HFFc6 (cell line): ENCODE data around the gene SLC22A5. TPM values are rescaled to one million over a fixed set of nuclear protein-coding genes. Genes with fewer than 3 reads are reported as not detected.

Source experiments
- DNase-seq: peaks from one replicate; pipeline ENCODE4 v3.0.0-alpha.2; 2018
- H3K27ac Mint-ChIP-seq: 2 replicates; pipeline ENCODE4 v1.8.0; 2020; ENCODE audit warnings: mild to moderate bottlenecking, mixed read lengths
- H3K27me3 Mint-ChIP-seq: 2 replicates; pipeline ENCODE4 v1.8.0; 2021; ENCODE audit warnings: mild to moderate bottlenecking, moderate library complexity, mixed read lengths; ENCODE audit not compliant: insufficient read depth
- H3K36me3 Mint-ChIP-seq: 2 replicates; pipeline ENCODE4 v1.8.0; 2021; ENCODE audit warnings: low read depth, mixed read lengths
- H3K4me1 Mint-ChIP-seq: 2 replicates; pipeline ENCODE4 v1.8.0; 2020; ENCODE audit warnings: low read depth, mixed read lengths
- H3K4me3 Mint-ChIP-seq: 2 replicates; pipeline ENCODE4 v1.8.0; 2020; ENCODE audit warnings: mild to moderate bottlenecking, moderate library complexity, mixed read lengths
- H3K9me3 Mint-ChIP-seq: 2 replicates; pipeline ENCODE4 v1.8.0; 2020; ENCODE audit warnings: mild to moderate bottlenecking, mixed read lengths
- CTCF ChIP-seq: fragments of 200-600 bp; sonication (generic); IDR thresholded peaks from 2 replicates; pipeline ENCODE4 v1.5.0; 2021; ENCODE audit warnings: antibody characterized with exemption, mild to moderate bottlenecking
- total RNA-seq, 6 experiments: library from RNA; stranded (reverse); fragmentation: NEBNext Ultra II Directional; extraction: Animal tissue kit (Norgen Biotek cat#: 25700); gene quantifications; 2 replicates in 1 of 6; 3 replicates in 5 of 6; pipeline ENCODE4 v1.2.3, GENCODE V29; 2021

The SLC22A5 gene
- total RNA-seq, 6 experiments from 2014 or later = 3.8 to 5.6 (median 4.9) TPM

GRCh38 chr5:132342291-132343180, 27.0 kb upstream of the SLC22A5 start:
- TF ChIP-seq CTCF = no peak
- Mint-ChIP-seq H3K9me3 (no peaks in the 10 kb centered on the region), H3K4me1 (no peaks in the 10 kb centered on the region), H3K27me3 (no peaks in the 10 kb centered on the region; the same call in 1 of the 2 replicates), H3K36me3 (peaks cover 19% of the 10 kb centered on the region), H3K4me3 (no peak overlapping the region), H3K27ac (no peak overlapping the region)
- no peak for DNase-seq

GRCh38 chr5:132344775-132345514, 24.6 kb upstream of the SLC22A5 start:
- Mint-ChIP-seq H3K9me3 (no peaks in the 10 kb centered on the region), H3K27ac (no peak overlapping the region), H3K27me3 (no peaks in the 10 kb centered on the region; the same call in 1 of the 2 replicates), H3K36me3 (peaks cover 19% of the 10 kb centered on the region), H3K4me3 (no peak overlapping the region), H3K4me1 (no peaks in the 10 kb centered on the region)
- DNase-seq = no peak
- TF ChIP-seq CTCF = no peak

GRCh38 chr5:132353486-132353995, 16.0 kb upstream of the SLC22A5 start:
- DNase-seq = no peak
- no peaks in the 10 kb centered on the region; the same call in 1 of the 2 replicates for H3K27me3 Mint-ChIP-seq
- no peak overlapping the region for H3K27ac Mint-ChIP-seq
- TF ChIP-seq CTCF = no peak
- H3K36me3 Mint-ChIP-seq = no peaks in the 10 kb centered on the region
- H3K9me3 Mint-ChIP-seq = no peaks in the 10 kb centered on the region
- H3K4me1 Mint-ChIP-seq = peaks cover 6% of the 10 kb centered on the region; the same call in 1 of the 2 replicates
- H3K4me3 Mint-ChIP-seq = no peak overlapping the region

- no peaks in the 10 kb centered on the region for H3K9me3 Mint-ChIP-seq
- DNase-seq = no peak
- H3K4me3 Mint-ChIP-seq = no peak overlapping the region
- no peak for TF ChIP-seq CTCF
- no peaks in the 10 kb centered on the region for H3K36me3 Mint-ChIP-seq
- peaks cover 6% of the 10 kb centered on the region; the same call in 1 of the 2 replicates for H3K4me1 Mint-ChIP-seq
- no peak overlapping the region for H3K27ac Mint-ChIP-seq
- H3K27me3 Mint-ChIP-seq = no peaks in the 10 kb centered on the region; the same call in 1 of the 2 replicates
Measured at GRCh38 chr5:132354381-132355139, 14.9 kb upstream of the SLC22A5 start.

- no peaks in the 10 kb centered on the region for H3K36me3 Mint-ChIP-seq
- H3K9me3 Mint-ChIP-seq = no peaks in the 10 kb centered on the region
- H3K27ac Mint-ChIP-seq = no peak overlapping the region
- no peak overlapping the region for H3K4me3 Mint-ChIP-seq
- H3K27me3 Mint-ChIP-seq = no peaks in the 10 kb centered on the region; the same call in 1 of the 2 replicates
- H3K4me1 Mint-ChIP-seq = peaks cover 6% of the 10 kb centered on the region; the same call in 1 of the 2 replicates
- DNase-seq = no peak
- TF ChIP-seq CTCF = no peak
Measured at GRCh38 chr5:132355140-132355765, 14.3 kb upstream of the SLC22A5 start.
